HG03159 (cell line): Measurements from ENCODE around the gene SELENOP.

Experiments
- ATAC-seq: cut with Tn5 transposase; IDR thresholded peaks from one replicate; pipeline ENCODE4 v1.9.1; 2021; ENCODE audit warnings: mild to moderate bottlenecking, moderate library complexity; ENCODE audit not compliant: unreplicated experiment

Gene SELENOP

DNA sequence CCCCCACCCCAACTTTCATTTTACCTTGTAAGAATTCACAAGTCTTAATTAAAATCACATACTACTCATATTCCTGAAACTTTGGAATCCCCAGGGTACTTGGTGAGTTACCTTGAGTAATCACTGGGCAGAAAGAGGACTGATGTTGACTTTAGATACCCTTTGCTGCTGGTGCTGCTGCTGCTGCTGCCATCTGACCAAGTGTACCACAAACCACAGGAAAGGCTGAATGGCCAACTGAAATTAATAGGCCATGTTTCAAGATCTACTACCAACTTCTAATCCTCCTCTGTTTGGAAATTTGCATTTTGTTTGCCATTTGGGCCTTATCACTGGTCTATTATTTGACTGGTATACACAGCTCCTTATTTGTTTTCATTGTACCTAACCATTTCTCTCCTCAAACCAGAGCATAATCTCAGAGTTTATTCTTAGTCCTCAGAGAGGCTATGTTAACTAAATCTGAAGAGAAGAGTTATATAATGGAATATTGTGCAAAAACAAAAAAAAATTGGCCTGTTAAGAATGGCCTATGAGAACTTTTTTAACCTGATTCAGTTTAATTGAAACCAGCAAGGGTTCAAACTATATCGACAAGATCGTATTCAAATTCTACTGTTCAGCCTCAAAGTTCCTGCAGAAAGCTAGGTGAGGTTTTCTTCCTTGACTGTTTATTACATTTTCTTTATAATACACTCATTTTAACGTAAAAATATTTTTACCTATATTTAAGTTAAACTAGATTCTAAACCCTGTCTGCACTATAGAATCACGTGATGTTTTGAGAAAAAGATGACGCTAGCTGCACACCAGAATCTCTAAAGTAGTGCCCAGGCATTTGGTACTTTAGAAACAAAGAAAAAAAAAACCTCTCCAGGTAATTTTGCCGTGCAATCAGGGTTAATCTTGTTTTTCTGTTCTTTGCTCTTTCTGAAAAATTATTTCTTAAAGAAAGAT is 13.1 kb downstream of the SELENOP start:
- ATAC-seq = no peak

DNA sequence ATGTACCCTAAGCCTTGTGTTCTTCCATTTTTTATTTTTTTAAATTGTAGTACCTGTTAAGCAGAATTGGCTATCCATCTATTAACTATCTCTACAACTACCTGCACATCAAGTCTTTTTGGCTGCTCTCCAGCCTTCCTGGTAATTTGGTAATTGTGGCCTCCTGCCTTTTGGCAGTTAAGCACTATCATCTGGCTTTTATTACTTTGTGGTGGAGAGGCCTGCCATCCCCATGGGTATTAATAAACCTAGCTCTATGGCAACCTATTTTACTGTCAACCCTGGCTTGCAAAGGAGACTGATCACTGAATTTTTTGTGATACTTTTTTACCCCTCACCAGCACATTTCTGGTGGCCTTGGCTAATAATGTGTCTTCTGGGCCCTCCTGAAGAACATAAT is 20.5 kb downstream of the SELENOP start:
- no peak for ATAC-seq

DNA sequence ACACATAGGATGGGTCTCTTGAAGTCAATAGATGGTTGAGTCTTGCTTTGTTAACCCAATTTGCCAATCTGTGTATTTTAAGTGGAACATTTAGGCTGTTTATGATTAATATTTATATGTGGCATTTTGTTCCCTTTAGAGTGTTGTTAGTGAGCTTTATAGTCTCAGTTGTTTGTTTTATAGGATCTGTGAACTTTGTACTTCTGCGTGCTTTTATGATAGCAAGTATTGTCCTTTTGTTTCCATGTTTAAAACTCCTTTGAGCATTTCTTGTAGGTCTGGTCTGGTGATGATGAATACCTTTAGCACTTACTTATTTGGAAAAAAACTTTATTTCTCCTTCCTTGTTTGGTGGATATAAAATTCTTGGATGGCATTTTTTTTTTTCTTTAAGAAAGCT is 23.8 kb downstream of the SELENOP start:
- ATAC-seq = no peak

DNA sequence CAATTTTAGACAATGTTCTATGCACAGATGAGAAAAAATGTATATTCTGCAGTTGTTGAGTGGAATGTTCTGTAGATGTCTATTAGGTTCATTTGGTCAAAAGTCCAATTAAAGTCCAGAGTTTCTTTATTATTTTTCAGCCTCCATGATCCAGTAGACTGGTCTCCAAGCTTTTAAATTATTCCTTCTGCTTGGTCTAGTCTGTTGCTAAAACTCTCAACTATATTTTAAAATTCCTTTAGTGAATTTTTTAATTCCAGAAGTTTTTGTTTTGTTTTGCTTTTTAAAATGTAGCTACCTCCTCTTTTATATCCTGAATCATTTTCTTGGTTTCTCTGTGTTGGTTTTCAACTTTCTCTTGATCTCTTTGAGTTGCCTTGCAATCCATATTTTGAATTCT is 24.6 kb downstream of the SELENOP start:
- no peak for ATAC-seq

DNA sequence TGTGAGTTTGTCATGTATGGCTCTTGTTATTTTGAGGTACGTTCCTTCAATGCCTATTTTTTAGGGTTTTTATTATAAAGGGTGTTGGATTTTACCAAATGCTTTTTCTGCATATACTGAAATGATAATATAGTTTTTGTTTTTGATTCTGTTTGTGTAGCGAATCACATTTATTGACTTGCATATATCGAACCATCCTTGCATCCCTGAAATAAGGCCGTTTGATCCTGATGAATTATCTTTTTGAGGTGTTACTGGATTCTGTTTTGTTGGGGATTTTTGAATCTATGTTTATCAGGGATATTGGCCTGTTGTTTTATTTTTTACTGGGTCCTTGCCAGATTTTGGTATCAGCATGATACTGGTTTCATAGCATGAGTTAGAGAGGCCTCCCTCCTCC is 25.9 kb downstream of the SELENOP start:
- ATAC-seq = no peak

DNA sequence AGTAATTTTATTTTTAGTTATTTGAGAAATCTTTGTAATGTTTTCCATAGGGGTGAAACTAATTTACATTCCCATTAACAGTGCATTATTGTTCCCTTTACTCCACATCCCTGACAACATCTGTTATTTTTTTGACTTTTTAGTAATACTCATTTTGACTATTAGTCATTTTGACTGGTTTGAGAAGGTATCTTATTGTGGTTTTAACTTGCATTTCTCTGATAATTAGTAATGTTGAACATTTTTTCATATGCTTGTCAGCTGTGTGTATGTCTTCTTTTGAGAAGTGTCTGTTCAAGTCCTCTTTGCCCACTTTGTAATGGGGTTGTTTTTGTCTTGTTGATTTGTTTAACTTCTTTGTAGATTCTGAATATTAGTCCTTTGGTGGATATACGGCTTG is 27.6 kb downstream of the SELENOP start:
- no peak for ATAC-seq

DNA sequence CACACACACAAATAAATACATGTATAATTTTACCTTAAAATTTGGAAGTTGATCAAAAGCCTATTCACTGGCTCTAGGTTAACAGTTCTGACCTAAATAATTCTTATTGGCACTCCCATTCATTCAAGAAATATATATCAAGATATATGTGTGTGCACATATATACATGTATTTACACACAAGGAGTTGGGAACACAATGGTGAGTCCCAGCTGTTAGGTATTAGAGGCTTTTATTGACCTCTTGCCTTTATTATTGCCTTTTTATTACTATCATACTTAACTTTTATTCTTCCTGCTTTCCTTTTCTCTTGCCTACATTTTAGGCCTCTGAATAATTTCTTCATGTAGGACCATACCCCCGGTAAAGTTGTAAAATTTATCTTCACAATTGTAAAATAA is 30.1 kb downstream of the SELENOP start:
- no peak for ATAC-seq

DNA sequence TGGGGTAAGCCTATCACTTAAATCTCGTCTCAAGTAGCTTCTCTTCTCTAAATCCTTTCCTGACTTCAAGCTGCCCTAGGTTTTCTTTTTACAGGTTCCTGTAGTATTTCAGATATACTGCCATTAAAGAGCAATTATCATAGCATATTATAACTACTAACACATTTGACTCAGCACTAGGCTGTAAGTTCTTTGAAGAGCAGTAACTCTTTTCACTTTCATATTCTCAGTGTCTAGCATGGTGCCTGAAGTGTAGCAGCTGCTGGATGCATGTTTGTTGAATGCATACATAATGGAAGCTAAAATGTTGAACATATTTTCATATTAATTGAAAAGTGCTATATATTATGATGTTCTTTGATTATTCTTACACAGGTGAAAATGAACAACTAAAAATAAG is 32.6 kb downstream of the SELENOP start:
- ATAC-seq = peak; percentile 74

DNA sequence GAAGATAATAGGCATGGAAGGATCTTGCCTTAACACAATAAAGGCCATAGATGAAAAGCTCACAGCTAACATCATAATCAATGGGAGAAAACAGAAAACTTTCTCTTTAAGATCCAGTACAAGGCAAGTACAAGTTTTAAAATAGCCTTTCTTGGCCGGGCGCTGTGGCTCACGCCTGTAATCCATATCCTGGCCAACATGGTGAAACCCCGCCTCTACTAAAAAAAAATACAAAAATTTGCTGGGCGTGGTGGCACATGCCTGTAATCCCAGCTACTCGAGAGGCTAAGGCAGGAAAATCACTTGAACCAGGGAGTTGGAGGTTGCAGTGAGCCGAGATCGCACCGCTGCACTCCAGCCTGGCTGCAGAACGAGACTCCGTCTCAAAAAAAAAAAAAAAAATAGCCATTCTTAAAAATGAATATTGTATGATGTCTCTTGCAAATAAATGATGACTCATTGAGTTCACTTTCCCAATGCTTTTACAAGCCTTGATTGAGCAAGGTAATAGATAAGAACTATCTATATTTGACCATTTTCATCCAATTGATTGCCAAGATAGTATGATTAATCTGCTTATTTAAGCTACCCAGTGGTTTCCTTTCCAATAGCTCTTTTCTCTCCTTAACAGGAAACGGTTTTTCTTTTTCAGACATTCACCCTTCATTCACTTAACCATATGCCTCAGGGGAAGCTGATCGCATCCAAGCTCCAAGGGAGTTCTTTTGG is 39.3 kb downstream of the SELENOP start:
- no peak for ATAC-seq

DNA sequence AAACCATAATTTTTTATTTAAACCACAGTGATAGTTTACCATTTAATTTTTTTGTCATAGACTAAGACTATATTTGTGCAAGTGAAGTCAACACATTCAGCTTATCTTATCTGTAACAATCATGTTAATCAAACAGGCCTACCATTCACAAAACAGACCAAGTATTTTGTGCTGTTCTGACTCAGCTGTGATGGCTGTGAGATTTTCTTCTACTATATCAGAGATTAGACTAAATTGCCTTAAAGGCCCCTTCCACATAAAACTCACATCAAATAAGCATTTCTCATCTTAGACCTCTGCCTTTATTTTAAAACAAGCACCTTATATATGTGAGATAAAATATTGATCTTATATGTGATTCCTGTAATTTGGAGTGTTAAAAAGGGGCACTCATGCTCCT is 41.7 kb downstream of the SELENOP start:
- ATAC-seq = no peak

DNA sequence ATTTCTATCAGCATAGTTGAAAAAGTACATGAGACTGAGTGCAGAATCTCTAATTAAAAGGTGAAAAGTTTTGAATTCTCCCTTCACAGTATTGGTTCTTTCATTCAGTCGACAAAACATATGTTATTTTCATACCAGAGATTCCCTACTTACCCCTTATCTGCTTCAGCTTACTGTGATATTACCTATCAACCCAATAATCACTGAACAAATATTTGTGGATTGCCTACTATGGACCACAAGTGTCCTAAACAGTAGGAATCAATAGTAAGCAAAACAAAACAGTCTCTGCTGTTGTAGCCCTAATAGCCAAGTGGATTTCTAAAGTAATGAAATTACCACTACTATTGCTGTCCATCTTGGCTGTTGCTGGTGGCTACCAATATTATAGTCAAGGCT is 43.6 kb downstream of the SELENOP start:
- no peak for ATAC-seq

DNA sequence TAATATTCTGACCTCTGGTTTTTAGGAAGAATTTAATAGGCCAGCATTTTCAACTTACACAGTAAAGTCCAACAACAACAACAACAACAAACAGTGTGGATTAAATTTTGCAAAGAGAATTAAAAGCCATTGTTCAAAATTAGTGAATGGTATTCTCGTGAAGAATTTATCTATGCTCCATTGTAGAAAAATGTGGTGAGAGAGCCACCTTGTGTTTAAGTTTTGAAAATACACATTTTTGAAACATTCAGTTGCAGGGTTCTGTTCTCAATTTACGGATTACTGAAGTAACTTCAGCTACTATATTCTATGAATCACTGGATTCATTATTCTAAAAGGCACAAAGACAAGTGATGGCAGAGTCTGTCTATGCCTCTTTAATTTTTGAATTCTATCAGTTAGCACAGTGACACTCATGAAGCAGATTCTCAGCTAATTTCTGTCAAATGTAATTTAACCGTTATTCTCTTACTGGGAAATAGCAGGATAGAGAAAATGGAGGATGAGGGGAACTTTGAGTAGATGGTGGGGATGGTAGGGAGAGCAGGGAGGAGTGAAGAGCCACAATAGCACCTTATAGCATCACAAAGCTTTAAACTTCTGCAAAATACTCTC is 44.1 kb downstream of the SELENOP start:
- ATAC-seq = no peak

DNA sequence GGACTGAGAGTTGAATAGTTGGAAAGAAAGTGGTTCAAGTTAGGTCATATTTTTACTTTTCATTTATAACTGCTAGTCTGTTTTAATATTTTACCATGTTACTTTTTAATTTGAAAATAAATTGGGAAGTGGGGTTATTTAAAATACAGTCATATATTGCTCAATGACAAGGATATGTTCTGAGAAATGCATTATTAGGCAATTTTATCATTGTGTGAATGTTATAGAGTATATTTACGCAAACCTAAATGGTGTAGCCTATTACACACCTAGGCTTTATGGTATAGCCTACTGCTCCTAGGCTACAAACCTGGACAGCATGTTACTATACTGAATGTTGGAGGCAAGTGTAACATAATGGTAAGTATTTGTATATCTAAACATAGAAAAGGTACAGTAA is 49.9 kb downstream of the SELENOP start:
- ATAC-seq = no peak

DNA sequence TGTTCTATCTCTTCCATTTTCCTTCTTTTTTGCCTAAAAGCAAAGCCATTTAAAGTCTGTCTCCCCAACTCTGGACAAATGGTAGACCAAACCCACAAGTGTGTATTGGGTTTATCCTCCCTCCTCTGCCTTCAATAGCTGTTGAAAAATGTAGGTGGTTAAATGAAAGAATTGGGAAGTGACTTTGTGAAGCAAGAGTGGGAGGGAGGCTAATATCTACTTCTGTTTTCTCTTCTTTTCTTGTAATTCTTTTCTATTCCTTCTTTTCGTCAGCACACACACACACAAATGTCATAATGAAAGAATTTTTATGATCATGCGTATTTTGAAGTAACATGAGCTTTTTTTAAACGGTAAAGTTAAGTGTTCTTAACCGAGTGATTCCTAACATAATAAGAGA is 51.3 kb downstream of the SELENOP start:
- no peak for ATAC-seq

DNA sequence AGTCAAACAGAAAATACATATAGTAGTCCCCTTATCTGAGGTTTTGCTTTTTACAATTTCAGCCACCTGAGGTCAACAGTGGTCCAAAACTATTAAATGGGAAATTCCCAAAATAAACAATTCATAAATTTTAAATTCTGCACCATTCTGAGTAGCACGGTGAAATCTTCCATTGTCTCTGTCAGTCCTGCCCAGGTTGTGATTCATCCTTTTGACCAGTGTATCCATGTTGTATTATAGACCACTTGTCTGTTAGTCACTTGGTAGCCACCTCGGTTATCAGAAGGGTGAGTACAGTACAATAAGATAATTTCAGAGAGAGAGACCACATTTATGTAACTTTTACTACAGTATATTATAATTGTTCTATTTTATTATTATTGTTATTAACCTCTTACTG is 52.2 kb downstream of the SELENOP start:
- ATAC-seq = no peak

DNA sequence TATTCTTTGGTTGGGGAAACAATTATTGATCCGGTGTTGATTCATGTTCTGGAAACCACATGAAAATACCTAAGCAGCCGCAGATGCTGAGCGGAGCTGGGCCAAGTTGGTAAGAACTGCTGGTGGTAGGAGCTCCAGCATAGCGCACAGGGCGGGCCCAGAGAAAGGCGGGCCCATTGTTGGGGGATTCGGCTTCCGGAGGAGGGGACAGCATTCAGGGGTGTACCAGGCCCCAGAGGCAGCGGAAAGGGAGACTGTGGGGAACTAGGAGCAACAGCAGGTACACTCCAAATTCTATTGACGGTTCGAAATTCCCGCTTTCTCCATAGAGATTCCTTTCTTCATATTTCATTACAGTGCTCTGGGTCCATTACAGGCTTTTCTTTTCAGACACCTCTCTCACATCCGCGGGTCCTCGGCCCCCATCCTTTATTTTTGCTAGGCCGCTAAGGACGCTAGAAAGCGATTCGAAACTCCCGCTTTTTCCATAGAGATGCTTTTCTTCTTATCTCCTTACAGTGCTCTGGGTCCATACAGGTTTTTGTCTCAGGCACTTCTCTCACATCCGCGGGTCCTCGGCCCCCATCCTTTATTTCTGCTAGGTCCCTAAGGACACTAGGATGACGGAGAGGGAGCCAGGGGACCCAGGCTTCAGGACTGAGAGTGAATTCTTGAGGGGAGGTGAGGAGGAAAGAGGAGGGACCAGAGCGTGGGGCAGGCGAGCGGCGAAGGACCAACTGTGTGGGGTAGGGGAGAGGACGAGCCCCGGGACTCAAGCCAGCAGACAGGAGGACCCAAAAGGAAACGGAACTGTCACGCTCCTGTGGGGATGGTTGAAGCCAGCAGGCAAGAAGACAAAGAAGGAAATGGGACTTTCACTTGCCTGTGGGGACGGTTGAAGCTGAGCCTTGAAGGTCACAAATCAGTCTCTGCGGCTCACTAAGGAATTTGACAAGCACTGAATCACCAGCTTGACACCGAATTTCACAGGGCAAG is 54.8 kb downstream of the SELENOP start, which contains the start of gene CCDC152:
Gene CCDC152 (plus strand): TSS at position 213 of the 996 bp plus-strand sequence. CDS start 2,304 bp downstream, outside the sequence.
- peak; percentile 96 for ATAC-seq

DNA sequence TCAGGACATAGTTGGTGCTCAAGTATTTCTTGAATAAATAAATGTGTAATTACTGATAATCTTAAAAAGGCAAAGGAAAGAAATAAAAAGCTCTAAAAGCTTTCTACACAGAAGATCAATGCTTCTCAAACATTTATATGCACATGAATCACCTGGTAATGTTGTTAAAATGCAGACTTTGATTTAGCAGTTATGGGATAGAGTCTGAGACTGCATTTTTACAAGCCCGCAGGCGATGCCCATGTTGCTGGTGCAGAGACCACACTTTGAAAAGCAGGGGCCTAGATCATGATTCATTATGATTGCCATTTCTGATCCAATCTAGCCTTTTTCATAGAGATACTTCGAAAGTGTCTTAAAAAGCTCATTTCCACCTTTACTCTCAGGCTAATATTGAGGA is 58.6 kb downstream of the SELENOP start:
- no peak for ATAC-seq

DNA sequence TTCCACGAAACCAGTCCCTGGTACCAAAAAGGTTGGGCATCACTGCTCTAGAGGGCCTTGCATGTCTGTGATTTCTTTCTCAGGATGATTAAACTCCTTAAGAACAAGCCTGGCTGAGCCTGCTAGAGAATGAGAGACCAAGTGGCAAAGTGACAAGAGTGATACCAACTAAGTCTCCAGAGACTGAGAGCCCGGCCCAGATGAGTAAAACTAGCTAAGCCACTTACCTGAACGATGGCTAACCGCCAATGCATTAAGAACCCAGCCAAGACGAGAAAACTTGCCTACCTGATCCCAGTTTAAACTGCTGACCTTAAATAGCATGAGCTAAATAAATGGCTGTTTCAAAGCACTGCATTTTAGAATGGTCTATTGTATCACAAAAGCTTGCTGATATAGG is 60.6 kb downstream of the SELENOP start:
- no peak for ATAC-seq

DNA sequence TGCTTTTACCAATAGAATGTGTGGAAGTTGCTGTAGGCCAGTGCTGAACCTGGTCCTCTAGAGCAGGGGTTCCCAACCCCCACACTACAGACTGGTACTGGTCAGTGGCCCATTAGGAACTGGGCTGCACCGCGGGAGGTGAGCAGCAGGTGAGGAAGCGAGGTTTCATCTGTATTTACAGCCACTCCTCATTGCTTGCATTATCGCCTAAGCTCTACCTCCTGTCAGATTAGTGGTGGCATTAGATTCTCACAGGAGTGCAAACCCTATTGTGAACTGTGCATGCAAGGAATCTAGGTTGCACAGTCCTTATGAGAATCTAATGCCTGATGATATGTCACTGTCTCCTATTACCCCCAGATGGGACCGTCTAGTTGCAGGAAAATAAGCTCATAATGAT is 61.2 kb downstream of the SELENOP start:
- ATAC-seq = no peak
